ENCODE data around the gene GRM4.

GRM4 gene

DNA sequence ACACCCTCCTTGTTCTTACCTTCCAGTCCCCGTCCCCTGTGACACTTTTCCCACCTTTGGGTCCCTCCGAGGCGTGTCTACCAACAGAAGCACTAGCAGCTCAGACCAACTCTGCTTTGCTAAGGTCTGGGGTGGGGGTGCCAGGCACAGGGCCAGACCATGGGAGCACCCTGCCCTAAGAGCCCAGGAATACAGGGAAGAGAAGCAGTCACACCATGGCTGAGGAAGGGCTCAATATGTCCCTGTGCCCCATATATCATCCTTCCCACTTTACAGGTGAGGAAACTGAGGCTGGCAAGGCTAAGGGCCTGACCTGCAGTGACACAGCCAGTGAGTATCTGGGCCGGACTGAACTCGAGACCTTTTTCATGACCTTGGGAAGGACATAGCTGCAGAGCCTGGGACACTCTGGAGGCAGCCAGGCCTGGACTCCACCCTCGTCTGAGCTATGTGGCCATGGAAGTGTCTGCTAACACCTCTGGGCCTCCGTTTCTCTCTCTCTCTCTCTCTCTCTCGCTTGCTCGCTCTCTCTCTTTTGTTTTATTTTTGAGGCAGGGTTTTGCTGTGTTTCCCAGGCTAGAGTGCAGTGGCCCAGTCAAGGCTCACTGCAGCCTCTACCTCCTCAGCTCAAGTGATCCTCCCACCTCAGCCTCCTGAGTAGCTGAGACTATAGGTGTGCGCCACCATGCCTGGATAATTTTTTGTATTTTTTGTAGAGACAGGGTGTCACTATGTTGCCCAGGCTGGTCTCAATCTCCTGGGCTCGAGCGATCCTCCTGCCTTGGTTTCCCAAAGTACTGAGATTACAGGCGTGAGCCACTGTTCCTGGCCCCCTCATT lies 156.7 kb downstream of the GRM4 start:
- no peak for DNase-seq (ENCODE audit: extremely low spot score, insufficient read length, low read depth)
- no peak for FAIRE-seq

DNA sequence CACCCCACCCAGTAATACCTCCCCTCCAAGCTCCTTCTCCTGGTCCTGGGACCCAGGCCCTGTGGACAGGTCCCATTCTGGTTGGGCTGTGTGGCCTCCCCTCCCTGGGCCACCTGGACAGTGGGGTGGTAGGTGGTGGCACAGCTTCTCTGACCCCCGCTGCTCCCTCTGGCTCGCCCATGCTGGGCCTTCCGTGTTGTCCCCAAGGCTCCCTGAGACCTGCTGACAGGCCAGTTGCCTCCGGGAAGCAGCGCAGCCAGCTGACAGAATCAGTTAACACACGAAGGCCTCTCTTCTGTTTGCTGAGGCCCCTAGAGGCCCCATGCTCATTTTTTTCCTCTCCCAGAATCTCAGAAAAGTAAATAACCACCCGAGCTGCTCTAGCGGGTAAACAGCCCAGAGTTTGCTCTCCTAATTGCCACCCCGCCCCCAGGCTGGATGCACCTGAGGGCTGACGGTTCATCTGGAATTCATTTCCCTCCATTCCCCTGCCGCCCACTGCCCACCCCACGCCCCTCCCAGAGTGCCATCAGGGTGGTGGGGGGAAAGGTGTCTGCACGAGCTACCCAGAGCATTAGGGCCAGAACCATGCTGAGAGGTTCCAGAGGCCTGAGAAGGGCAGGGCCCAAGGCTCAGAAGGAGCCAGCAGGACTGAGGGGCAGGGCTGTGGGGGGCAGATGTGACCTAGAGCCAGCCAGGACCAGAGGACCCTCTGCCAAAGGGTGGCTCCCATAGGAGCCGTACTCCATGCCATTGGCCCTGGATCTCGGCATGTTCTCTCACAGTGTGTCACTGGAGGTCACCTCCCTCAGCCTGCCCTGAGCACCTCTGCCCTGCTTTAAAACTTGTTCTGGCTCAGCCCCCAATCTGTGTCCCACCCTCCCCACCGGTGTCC lies 157.5 kb downstream of the GRM4 start:
- FAIRE-seq (no peak), DNase-seq (ENCODE audit: extremely low spot score, insufficient read length, low read depth) (no peak)

DNA sequence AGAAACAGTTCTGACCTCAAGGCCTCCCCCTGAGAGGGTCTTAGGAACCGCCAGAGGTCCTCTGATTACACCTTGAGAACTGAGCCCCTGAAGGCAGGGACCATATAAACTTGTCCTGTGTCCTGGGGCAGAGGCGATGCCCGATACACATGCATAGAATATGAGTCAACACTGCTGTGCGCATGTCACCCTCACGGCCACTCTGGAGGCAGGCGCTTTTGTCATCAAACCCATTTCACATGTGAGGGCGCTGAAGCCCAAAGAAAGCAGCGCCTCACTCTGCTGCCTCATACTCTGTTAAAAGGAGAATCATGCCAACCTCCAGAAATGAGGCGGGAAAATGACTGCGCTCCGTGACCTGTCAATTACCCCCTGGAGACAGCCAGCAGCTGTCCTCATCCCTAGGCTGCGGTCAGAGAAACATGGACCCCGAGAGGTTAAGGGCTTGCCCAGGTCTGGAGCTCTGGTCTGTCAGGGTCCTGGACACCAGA lies 158.3 kb downstream of the GRM4 start:
- DNase-seq (ENCODE audit: extremely low spot score, insufficient read length, low read depth) (no peak), FAIRE-seq (no peak)

DNA sequence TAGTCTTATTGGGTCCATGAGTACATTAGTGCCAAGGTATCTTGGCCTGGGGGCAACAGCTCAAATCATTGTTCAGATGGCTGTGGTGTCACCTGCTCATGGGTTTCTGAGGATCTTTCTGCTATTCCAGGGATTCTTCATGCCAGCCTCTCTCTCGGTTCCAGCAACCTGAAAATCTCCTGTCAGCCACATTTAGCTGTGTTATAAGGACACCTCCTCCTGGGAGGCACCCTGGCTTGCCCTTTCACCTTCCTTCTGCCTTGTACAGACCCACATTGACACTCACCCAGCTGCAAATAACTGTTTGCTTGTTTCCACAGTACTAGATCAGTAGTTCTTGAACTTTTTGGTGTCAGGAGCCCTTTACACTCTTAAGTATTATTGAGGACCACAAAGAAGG lies 159.9 kb downstream of the GRM4 start:
- FAIRE-seq (no peak), DNase-seq (ENCODE audit: extremely low spot score, insufficient read length, low read depth) (no peak)

DNA sequence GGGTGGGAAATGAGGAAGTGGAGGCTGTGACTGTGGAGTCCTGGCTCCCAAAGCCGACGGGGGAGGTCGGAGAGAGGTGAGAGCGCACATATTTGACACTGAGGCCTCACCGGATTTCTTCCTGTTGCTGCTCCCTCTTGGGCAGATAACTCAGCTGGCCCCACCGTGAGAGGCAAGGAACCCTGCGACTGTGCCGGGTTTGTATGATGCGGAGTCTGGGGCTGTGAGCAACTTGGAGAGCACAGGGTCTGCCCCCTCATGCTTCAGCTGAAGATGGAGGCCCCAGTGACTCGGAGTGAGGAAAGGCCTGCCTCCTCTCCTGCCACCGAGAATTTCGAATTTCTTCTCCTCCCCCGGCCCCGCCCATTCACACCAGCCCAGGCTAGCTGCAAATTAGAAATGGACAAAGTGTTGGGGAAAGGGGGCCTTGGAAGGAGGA lies 160.6 kb downstream of the GRM4 start:
- FAIRE-seq (no peak), DNase-seq (ENCODE audit: extremely low spot score, insufficient read length, low read depth) (no peak)

DNA sequence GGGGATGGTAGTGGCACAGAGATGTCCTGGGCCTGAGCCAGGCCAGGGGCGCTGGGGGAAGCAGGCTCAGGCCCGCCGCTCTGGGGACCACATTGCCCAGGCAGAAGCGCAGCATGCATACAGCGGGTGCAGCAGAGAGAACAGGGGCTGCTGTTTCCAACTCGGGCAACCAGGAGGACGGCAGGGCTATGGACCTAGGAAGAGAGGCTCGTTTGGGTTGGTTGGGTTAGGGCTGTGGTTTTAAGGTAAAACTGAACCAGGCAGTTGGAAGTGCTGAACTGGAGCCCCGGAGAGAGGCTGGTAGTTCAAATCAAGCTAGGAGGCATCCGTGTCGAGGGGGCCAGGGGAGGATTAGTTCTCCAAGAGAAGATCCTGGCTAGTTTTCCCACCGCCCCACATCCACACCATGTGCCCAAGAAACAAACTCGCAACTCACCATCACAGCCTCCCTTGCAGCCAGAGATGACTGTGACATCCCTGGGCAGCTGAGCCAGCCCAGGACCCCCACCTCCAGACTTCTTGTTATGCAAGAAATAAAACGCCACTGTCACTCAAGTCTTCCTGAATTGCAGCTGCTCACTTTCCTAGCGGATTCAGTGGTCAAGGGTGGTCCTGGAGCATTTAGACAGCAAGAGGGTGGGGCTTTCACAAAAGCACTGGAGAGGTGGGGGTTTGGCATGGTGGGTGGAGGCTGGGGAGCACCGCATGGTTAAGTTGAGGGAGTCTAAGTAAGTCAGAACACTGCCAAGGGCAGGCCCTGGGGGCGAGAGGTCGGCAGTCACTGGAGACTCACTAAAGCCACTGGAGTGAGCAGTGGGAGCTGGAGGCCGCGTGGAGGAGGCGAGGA lies 161.2 kb downstream of the GRM4 start:
- DNase-seq (ENCODE audit: extremely low spot score, insufficient read length, low read depth) (no peak), FAIRE-seq (no peak)

DNA sequence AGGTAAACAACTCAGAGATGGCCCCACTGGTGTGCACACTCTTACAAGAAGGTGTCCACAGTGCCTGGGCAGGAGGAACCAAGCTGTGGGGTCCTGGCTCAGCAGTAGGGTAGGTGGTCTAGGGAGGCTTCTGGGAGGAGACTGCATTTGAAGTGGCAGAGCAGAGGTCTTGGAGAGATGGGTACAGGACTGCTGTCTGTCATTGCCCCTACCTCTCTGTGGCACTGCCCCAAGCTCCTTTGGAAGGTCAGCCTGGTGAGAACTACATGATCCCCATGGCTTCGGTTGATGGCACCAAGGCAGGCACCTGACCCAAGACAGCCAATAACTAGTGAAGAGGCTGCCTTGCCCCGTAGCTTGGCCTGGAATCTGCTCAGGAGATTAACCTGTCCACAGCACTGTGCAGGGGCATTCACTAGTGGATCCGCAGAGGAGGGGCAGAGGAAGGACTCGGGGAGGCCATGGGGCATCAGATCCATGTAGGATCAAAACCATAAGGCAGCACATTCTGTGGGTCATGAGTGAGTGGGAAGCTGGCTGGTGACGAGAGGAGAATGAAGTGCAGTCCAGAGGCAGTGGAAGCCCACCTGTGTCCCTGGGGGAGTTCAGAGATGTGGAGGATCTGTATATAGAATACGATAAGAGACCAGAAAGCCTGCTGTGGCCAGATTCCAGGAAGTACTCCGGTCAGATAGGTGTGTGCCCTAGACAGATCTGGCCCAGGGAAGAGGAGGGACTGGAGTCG lies 162.0 kb downstream of the GRM4 start:
- no peak for FAIRE-seq
- DNase-seq (ENCODE audit: extremely low spot score, insufficient read length, low read depth), result no peak

DNA sequence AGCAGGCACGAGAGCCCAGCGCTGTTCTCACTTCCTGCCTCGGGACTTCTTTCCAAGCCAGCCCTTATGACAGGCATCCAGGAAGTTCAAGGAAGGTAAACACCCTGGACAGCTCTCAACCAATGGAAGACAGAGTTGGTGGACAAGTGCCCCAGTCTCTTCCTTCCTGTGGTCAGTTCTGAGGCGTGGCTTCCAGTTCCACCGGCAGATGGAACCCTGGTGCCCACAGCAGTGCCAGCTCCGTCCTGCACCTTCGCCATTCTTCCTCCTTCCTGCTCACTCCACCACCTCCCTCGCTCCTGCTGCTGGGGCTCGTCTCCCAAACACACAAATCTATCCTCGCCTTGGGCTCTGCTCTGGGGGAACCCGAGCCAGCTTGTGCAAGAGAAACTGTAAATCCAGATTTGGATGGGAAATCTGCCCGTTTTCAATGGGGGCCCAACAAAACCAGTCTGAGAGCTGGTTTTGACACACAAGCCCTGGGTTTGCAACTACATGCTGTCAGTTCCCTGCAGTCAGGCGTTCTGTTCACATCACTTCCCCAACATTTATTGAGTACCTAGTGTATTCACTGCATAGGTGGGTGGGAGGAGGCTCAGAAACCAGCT lies 162.7 kb downstream of the GRM4 start:
- FAIRE-seq (no peak), DNase-seq (ENCODE audit: extremely low spot score, insufficient read length, low read depth) (no peak)

DNA sequence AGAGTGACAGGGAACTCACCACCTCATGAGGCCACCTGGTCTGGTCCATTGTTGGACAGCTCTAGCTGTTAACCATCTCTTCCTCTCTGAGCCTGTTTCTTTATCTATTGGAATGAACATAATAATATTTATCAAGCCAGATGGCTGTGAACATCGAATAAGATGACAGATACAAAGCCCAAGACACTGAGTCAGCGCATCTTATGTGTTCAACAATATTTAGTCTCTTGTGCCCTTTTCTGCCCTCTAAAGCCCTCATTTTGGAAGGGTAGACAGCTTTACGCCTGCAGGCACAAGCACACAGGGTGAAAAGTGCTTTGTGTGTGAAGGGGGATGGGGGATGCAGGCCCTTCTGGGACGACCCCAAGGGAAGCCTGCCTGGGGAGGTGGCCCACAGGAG lies 164.0 kb downstream of the GRM4 start:
- no peak for FAIRE-seq

DNA sequence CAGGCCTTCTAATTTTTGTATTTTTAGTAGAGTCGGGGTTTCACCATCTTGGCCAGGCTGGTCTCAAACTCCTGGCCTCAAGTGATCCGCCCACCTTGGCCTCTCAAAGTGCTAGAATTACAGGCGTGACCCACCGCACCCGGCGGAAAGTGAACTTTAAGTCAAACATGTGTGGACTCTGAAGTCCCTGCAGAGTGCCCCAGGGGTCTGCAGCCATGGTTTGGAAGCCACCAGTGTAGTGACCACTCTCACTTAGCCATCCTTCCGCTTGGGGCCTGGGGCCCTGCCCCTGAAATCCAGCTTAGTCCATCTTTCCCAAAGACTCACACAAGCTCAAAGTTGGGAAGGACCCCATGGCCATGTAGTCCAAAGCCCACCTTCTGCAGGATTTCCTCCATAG lies 164.5 kb downstream of the GRM4 start:
- FAIRE-seq, result no peak
- no peak for DNase-seq (ENCODE audit: extremely low spot score, insufficient read length, low read depth)

More for the DNA sequence above, 164.0 kb downstream of the GRM4 start:
- no peak for DNase-seq (ENCODE audit: extremely low spot score, insufficient read length, low read depth)

DNA sequence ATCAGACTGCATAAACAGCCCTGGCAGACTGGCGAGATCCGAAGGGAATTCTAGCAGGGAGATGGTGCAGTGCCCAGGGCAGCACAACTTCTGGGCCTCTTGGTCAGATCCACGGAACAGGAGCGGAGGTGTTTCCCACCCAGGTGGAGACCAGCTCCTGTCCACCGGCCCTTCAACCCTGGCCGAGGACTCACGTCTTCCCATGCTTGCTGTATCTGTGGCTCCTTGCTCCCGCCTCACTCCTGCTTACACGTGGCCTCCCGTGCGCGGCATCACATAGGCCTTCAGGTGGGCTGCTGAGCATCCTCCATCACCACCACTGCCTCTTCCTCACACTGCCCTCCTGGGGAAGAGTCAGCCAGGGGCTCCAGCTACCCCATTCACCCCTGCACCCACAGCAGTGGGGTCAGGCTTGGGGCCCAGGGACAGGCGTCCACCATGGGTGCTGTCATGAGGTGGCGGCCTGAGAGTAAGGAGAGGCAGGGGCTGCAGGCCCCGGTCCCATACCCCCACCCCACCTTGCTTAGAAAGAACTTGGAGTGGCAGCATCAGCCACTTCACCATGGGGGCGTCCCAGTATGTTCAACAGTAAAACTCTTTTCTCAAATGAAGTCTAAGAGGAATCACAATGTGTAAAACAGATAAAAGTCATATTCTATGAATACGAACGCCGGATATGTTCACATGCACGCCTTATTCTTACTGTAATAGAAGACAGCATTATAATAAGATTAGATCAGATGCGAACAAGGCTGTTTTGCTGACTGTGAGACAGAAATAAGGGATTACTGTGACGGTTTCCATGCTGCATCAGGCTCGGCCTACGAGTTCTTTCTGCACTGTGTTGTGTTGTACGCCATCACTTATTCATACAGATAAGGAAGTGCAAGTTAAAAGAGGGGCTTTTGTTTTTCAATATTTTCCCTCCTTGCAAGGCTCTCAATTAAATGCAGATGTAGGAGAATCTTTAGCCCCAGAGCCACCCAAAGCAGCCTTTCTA lies 165.4 kb downstream of the GRM4 start:
- DNase-seq (ENCODE audit: extremely low spot score, insufficient read length, low read depth), result no peak

DNA sequence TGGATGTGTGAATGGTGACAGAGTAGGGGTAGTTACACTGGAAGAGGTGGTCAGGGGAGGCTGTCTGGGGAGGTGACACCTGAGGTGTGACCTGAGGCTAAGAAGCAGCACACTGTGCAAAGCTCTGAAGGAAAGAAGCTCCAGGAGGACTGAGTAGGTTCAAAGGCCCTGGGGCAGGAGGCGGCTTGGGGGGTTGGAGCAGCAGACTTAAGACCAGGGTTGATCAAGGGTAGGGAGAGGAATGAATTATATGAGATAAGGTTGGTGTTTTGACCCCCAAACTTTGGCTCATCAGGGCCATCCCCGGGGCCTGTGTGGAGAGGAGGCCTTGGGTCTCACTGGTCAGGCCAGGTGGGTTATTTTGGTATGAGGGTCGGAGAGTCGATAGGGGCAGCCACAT lies 166.1 kb downstream of the GRM4 start:
- no peak for FAIRE-seq
- DNase-seq (ENCODE audit: extremely low spot score, insufficient read length, low read depth), result no peak

More for the DNA sequence above, 165.4 kb downstream of the GRM4 start:
- no peak for FAIRE-seq

DNA sequence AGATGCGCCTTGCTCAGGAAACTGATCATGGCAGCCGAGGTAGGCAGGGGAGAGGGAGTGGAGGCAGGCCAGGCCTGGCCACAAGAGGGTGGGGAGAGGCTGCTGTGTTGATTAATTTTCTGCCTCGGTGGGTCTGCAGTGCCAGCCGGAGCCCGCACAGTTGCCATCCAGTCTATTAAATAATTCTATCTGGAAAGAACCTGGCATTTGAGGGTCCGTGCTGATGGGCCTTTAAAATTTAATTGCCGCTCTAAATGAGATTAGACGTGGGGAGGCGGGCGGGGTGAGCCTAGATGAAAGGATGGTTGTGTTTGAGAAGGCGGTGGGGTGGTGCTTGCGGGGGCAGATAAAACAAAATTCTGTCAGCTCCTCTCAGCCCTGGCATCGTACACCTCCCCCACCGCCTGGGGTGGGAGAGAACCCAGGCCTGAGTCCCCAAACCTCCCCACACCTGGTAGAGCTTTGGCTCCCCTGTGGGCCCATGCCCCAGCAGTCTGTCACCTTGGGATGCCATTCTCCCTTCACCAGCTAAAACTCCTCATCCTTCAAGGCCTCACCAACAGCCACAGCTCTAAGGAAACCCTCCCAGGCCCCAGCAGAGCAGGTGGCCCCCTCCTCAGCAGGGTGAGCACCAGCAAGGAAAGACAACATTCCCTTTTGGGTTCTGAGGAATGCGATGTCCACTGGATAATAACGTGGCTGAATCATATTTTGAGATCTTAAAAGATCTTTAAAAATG lies 167.3 kb downstream of the GRM4 start:
- FAIRE-seq (no peak), DNase-seq (ENCODE audit: extremely low spot score, insufficient read length, low read depth) (no peak)

DNA sequence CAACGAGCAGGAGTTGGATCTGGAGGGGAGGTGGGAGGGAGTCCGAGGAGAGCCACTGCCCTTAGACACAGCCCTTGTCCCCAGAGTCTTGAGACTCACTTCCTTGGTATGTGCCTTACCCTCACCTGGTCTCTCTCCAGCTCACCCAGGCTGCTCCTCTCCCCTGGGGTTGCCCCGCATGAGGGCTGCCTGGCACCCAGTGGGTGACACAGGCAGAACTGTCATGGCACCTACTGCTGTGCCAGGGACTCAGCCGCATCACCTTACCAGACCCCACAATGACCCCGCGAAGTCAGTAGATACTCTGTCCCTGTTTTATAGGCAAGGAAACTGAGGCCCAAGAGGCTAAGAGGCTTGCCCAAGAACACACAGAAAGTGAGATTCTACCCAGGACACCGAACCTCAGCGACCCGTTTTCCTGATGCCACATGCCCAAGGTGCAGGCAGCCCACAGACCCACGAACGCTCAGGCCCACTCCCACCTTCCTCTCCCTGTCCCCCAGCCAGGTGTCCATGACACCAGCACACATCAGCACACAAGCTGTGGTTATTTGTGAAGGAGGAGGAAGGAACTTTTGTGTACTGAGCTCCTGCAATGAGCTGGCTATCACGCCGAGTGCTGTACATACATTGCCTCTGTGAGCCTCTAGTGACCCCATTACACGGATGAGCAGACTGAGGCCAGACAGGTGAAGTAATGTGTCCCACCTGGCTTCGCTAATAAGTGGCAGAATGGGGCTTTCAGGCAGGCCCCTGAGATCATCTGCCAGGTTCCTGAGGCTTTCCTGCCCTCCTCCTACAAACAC lies 168.1 kb downstream of the GRM4 start:
- DNase-seq (ENCODE audit: extremely low spot score, insufficient read length, low read depth) (no peak), FAIRE-seq (no peak)

DNA sequence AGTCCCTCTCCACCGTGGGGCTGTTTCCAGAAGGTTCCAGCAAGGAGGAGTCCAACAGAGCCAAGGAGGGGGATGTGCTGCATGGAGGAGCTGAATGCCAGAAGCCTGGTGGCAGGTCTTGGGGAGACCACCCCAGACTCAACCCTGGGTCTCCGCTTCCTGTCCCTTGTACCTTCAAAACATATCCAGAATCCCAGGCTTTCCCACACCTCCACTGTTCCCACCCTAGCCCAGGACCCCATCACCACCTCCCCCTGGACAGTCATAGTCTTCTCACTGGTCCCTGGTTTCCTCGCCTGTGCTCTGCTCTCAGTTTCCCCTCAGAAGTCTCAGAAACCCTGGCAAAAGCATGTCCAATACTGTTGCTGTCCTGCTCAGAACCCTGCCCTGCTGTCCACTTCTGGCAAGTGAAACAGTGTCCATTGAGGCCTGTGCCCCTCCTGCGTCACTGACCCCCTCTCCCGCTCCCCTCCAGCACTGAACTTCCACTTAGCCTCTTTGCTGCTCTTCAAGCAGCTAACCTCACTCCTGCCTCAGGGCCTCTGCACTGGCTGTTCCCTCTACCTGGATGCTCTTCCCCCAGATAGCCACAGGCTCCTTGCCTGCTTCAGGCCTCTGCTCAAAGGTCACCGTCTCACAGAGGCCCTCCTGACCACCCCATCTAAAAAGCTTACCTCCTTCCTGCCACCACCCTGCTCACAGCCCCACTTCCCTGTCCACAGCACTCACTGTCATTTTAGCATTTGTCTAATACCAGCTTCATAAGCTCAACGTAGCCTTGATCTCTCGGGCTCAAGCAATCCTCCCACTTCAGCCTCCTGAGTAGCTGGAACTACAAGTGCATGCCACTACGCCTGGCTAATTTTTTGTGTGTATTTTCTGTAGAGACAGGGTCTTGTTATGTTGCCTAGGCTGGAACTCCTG lies 169.2 kb downstream of the GRM4 start:
- FAIRE-seq, result no peak
- DNase-seq (ENCODE audit: extremely low spot score, insufficient read length, low read depth), result no peak
